ENCODE data around the gene SCN5A. TPM values are rescaled to one million over a fixed set of nuclear protein-coding genes. Genes with fewer than 3 reads are reported as not detected.

The SCN5A gene
- total and polyA plus RNA-seq, 2 of the 8 experiments (the other 6 are each of a cell fraction or from before 2014, with no cell fraction given) = 4.8 to 11.4 TPM

- Histone ChIP-seq H3K23ac (ENCODE audit: insufficient read length) (no peak overlapping the region), H3K79me1 (ENCODE audit: low read depth, low read length) (no peaks in the 10 kb centered on the region), H2BK12ac (ENCODE audit: low read depth, low read length) (no peak overlapping the region), H3K4me2 (ENCODE audit: insufficient read depth in 1 of 2, low read depth in 2 of 2, low read length in 2 of 2) (no peak overlapping the region), H2AK5ac (ENCODE audit: low read depth, low read length) (no peak overlapping the region), H2BK15ac (ENCODE audit: low read length) (no peak overlapping the region), H3K36me3 (ENCODE audit: control insufficient read depth in 2 of 4, insufficient read depth in 4 of 4, low read length in 3 of 4) (0 out of 8 replicates have a peak, but pooled peaks cover 0 to 2% (median 0%) of the 10 kb centered on the region in 4 experiments), H2BK20ac (ENCODE audit: low read length) (no peak overlapping the region), H3K14ac (ENCODE audit: insufficient read length) (no peak overlapping the region), H4K20me1 (replicated peaks in 1 of 2; ENCODE audit: control insufficient read depth in 1 of 2, insufficient read depth in 2 of 2, low read length in 2 of 2) (no peaks in the 10 kb centered on the region), H2BK120ac (replicated peaks; ENCODE audit: low read depth, low read length) (no peak overlapping the region), H4K8ac (ENCODE audit: extremely low read depth, insufficient read depth, low read length) (no peak overlapping the region), H3K56ac (replicated peaks; ENCODE audit: insufficient read length, low read depth, low read length) (no peak overlapping the region), H3K23me2 (ENCODE audit: low read depth, low read length) (peaks cover 2% of the 10 kb centered on the region; the same call in 1 of the 2 replicates), H3K27ac (ENCODE audit: low read depth, low read length) (no peak overlapping the region), H3K4me1 (replicated peaks in 1 of 4; ENCODE audit: control insufficient read depth in 3 of 4, insufficient read depth in 4 of 4, low read length in 3 of 4) (peaks cover 0 to 10% (median 0%) of the 10 kb centered on the region in 4 experiments; a peak in 2 of 7 replicates), H3K4me3 (ENCODE audit: extremely low read depth in 1 of 4, insufficient read depth in 2 of 4, low read depth in 3 of 4, low read length in 4 of 4) (no peak overlapping the region), H4K91ac (replicated peaks; ENCODE audit: insufficient read length, low read length) (no peak overlapping the region), H3K79me2 (ENCODE audit: control insufficient read depth in 1 of 2, insufficient read depth in 2 of 2, low read length in 2 of 2) (no peaks in the 10 kb centered on the region), H4K5ac (ENCODE audit: insufficient read length, low read depth, low read length) (no peak overlapping the region), H3K9me3 (ENCODE audit: insufficient read depth in 2 of 2, low read depth in 1 of 2, low read length in 1 of 2) (no peaks in the 10 kb centered on the region), H3K27me3 (replicated peaks in 1 of 4; ENCODE audit: control insufficient read depth in 3 of 4, extremely low read depth in 1 of 4, insufficient read depth in 3 of 4, low read length in 3 of 4) (no peaks in the 10 kb centered on the region; a peak in 2 of 7 replicates), H2BK5ac (ENCODE audit: low read depth, low read length) (no peak overlapping the region), H3K9ac (replicated peaks in 1 of 4; ENCODE audit: extremely low read depth in 1 of 4, low read depth in 3 of 4, low read length in 3 of 4) (no peak overlapping the region), H2AFZ (ENCODE audit: low read length) (no peak overlapping the region), H3K18ac (ENCODE audit: extremely low read depth, low read length) (no peak overlapping the region), H3K4ac (replicated peaks; ENCODE audit: insufficient read length, low read depth, low read length) (no peak overlapping the region)
- whole genome bisulfite sequencing, 2 experiments (ENCODE audit: extremely low coverage in 1 of 2, insufficient coverage in 1 of 2, insufficient read length in 1 of 2, insufficient replicate concordance in 2 of 2, low coverage in 1 of 2, low lambda C conversion rate in 2 of 2, missing lambda C conversion rate in 1 of 2) = 88% methylated on average over 6 of the region's 6 CpGs; no CpG with 5 or more reads in 1 of the 2 experiments
- CTCF ChIA-PET (ENCODE audit: partially characterized antibody) = interaction anchor here (0.6 to 2.9 kb wide), 6 partner anchors 8 to 150 kb away, joined by 3 to 11 read pairs (median 4); no protein-coding TSS in a partner anchor
- POLR2A ChIA-PET (ENCODE audit: partially characterized antibody) = no interaction called here
- DNase-seq (ENCODE audit: low read depth in 1 of 2, low spot score in 2 of 2) = peak in 1 of 2 experiments; percentile 39
- no peak for FAIRE-seq
- no peak for TF ChIP-seq ATF2 (IDR thresholded peaks at IDR 0.05; ENCODE audit: low read length)
- no peak for TF ChIP-seq CREB1 (IDR thresholded peaks at IDR 0.05)
- no peak for TF ChIP-seq POU5F1 (IDR thresholded peaks at IDR 0.05; ENCODE audit: low read depth, low read length)
- no peak for TF ChIP-seq BRCA1 (IDR thresholded peaks at IDR 0.05; ENCODE audit: low read depth, low read length)
- no peak for TF ChIP-seq CEBPB (IDR thresholded peaks at IDR 0.05; ENCODE audit: low read depth, low read length)
- no peak for TF ChIP-seq SRF (IDR thresholded peaks at IDR 0.05; ENCODE audit: low read depth, low read length)
- no peak for TF ChIP-seq ASH2L (IDR thresholded peaks at IDR 0.05; ENCODE audit: low read length)
- TF ChIP-seq SIRT6 (IDR thresholded peaks at IDR 0.05; ENCODE audit: low read length) = no peak
- no peak for TF ChIP-seq ZNF274 (IDR thresholded peaks at IDR 0.05; ENCODE audit: borderline replicate concordance, extremely low read depth, low read length)
- TF ChIP-seq CTCF (IDR thresholded peaks at IDR 0.05; ENCODE audit: control extremely low read depth in 1 of 3, insufficient read depth in 1 of 3, low read depth in 1 of 3, low read length in 3 of 3) = no peak
- no peak for TF ChIP-seq RBBP5 (IDR thresholded peaks at IDR 0.05; ENCODE audit: borderline replicate concordance, low read depth, low read length)
These were observed 67.2 kb downstream of the SCN5A start for GRCh38 chr3:38582316-38582715.
